ENCODE data around the gene TBX3. TPM values are rescaled to one million over a fixed set of nuclear protein-coding genes. Genes with fewer than 3 reads are reported as not detected.
A peak's percentile ranks its signal among the peaks of the same experiment; 100 is the strongest.

The TBX3 gene
- total RNA-seq, 1 experiment from 2014 or later = 1.4 TPM

DNA sequence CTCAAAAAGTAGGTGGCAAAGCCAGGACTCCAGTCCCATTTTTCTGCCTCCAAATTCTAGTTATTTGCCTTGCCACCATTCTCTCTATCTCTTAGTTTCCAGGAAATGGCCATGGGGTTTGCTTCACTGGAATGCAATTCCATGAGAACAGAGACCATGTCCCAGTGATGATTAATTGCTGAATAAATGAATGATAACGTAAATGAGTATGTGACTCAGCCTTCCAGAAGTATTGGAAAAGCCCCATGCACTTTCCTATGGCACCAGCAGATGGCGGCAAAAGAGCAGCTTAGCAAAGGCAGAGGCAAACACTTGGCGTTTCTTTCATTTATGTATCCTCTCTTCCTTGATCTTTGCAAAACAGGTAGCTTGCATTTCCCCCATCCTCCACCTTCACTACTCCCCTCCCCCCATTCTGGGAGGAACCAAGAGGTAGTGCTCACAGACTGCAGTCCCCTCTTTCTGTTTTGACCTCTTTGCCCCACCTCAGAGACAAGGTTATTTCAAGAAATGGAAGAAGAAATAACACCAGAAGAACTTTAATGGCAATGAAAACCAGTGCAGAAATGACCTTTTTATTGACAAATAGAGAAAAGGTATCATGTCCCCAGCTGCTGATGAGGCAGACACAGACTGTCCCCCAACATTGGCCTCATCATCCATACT is 21.3 kb downstream of the TBX3 start:
- no peak overlapping the region for H3K27ac Mint-ChIP-seq (ENCODE audit: unreplicated experiment)
- H3K4me1 Mint-ChIP-seq (ENCODE audit: low read depth, unreplicated experiment) = peaks cover 3% of the 10 kb centered on the region
- peak; percentile 83 for DNase-seq
- H3K9me3 Mint-ChIP-seq (ENCODE audit: low read depth, unreplicated experiment) = no peaks in the 10 kb centered on the region
- CTCF ChIA-PET = interaction anchor here (0.7 to 1.0 kb wide), 3 partner anchors 22 to 1210 kb away, joined by 3 to 4 read pairs (median 3); partner anchors contain the start of gene TBX3
- H3K36me3 Mint-ChIP-seq (ENCODE audit: insufficient read depth, unreplicated experiment) = peaks cover 10% of the 10 kb centered on the region
- TF ChIP-seq CTCF (IDR thresholded peaks at IDR 0.05; ENCODE audit: unreplicated experiment) = peak; percentile 92
- intact Hi-C loops (cut with micrococcal nuclease; ENCODE audit: unreplicated experiment) = loop anchor here (1.0 to 2.0 kb wide), 4 partner anchors 682 to 1255 kb away; no protein-coding TSS in a partner anchor
- peaks cover under 1% of the 10 kb centered on the region for H3K27me3 Mint-ChIP-seq (ENCODE audit: unreplicated experiment)
- H3K4me3 Mint-ChIP-seq (ENCODE audit: low read depth, unreplicated experiment) = no peak overlapping the region
- BruUV-seq (replicated peaks) = no TSS peak

DNA sequence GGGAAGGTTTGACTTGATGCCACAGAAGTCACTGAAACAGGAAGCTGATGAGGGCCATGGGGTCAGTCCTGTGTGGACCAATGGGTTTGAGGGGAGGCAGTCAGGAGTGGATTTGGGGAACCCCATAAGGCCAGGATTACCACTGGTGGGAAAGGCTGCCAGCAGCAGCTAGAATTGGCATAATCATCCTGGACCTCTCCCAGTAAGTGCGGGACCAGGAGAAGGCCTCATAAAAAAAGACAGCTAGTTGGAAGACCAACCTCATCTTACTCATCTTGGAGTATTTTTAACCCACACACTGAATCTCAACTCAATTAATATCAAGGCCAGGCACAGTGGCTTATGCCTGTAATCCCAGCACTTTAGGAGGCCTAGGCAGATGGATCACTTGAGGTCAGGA is 22.7 kb downstream of the TBX3 start:
- no peak for TF ChIP-seq CTCF (IDR thresholded peaks at IDR 0.05; ENCODE audit: unreplicated experiment)
- Mint-ChIP-seq H3K27me3 (ENCODE audit: unreplicated experiment) (no peaks in the 10 kb centered on the region), H3K4me1 (ENCODE audit: low read depth, unreplicated experiment) (no peaks in the 10 kb centered on the region), H3K27ac (ENCODE audit: unreplicated experiment) (no peak overlapping the region), H3K4me3 (ENCODE audit: low read depth, unreplicated experiment) (no peak overlapping the region), H3K36me3 (ENCODE audit: insufficient read depth, unreplicated experiment) (peaks cover 10% of the 10 kb centered on the region), H3K9me3 (ENCODE audit: low read depth, unreplicated experiment) (no peaks in the 10 kb centered on the region)
- no TSS peak for BruUV-seq (replicated peaks)
- intact Hi-C loops (cut with micrococcal nuclease; ENCODE audit: unreplicated experiment) = no loop called here
- CTCF ChIA-PET = interaction anchor here (0.7 to 1.6 kb wide), 2 partner anchors 9 to 1257 kb away, joined by 3 to 4 read pairs; no protein-coding TSS in a partner anchor
- no peak for DNase-seq

- no peaks in the 10 kb centered on the region for H3K9me3 Mint-ChIP-seq (ENCODE audit: low read depth, unreplicated experiment)
- intact Hi-C loops (cut with micrococcal nuclease; ENCODE audit: unreplicated experiment) = no loop called here
- DNase-seq = no peak
- H3K36me3 Mint-ChIP-seq (ENCODE audit: insufficient read depth, unreplicated experiment) = peaks cover 10% of the 10 kb centered on the region
- TF ChIP-seq CTCF (IDR thresholded peaks at IDR 0.05; ENCODE audit: unreplicated experiment) = no peak
- no peak overlapping the region for H3K4me3 Mint-ChIP-seq (ENCODE audit: low read depth, unreplicated experiment)
- no peaks in the 10 kb centered on the region for H3K4me1 Mint-ChIP-seq (ENCODE audit: low read depth, unreplicated experiment)
- H3K27ac Mint-ChIP-seq (ENCODE audit: unreplicated experiment) = no peak overlapping the region
- CTCF ChIA-PET = no interaction called here
- BruUV-seq (replicated peaks) = no TSS peak
- H3K27me3 Mint-ChIP-seq (ENCODE audit: unreplicated experiment) = no peaks in the 10 kb centered on the region
These were observed 24.9 kb downstream of the TBX3 start for GRCh38 chr12:114659084-114659483.

- H3K9me3 Mint-ChIP-seq (ENCODE audit: low read depth, unreplicated experiment) = peaks cover 4% of the 10 kb centered on the region
- no TSS peak for BruUV-seq (replicated peaks)
- H3K27me3 Mint-ChIP-seq (ENCODE audit: unreplicated experiment) = no peaks in the 10 kb centered on the region
- H3K4me1 Mint-ChIP-seq (ENCODE audit: low read depth, unreplicated experiment) = no peaks in the 10 kb centered on the region
- peaks cover 10% of the 10 kb centered on the region for H3K36me3 Mint-ChIP-seq (ENCODE audit: insufficient read depth, unreplicated experiment)
- no peak for TF ChIP-seq CTCF (IDR thresholded peaks at IDR 0.05; ENCODE audit: unreplicated experiment)
- CTCF ChIA-PET = no interaction called here
- no peak overlapping the region for H3K4me3 Mint-ChIP-seq (ENCODE audit: low read depth, unreplicated experiment)
- no peak for DNase-seq
- intact Hi-C loops (cut with micrococcal nuclease; ENCODE audit: unreplicated experiment) = no loop called here
- no peak overlapping the region for H3K27ac Mint-ChIP-seq (ENCODE audit: unreplicated experiment)
These were observed 26.0 kb downstream of the TBX3 start for GRCh38 chr12:114658002-114658441.

Measured in Calu3 (cell line).